GM12891 (cell line): Measurements from ENCODE around the gene CORO1C.

Source experiments
- DNase-seq: peaks from one replicate; pipeline ENCODE4 v3.0.0; 2011; ENCODE audit warnings: low spot score; ENCODE audit not compliant: insufficient read length
- FAIRE-seq: peaks from 2 replicates; lab custom pipeline; 2011; peaks lifted over from hg19 to GRCh38; lab: Jason Lieb, UNC
- PAX5 ChIP-seq: IDR thresholded peaks from 2 replicates; pipeline ENCODE4 v1.6.1; 2011; ENCODE audit warnings: low read length, moderate library complexity, mild to moderate bottlenecking; ENCODE audit not compliant: insufficient read depth, severe bottlenecking
- POLR2A ChIP-seq: IDR thresholded peaks from 2 replicates; pipeline ENCODE4 v1.6.1; 2011; ENCODE audit warnings: low read depth, low read length, control low read depth
- POLR2AphosphoS5 ChIP-seq: IDR thresholded peaks from 2 replicates; pipeline ENCODE4 v1.6.1; 2011; ENCODE audit warnings: low read depth, low read length, control low read depth
- POU2F2 ChIP-seq: IDR thresholded peaks from 2 replicates; pipeline ENCODE4 v1.6.1; 2011; ENCODE audit warnings: low read depth, mild to moderate bottlenecking, control low read depth, low read length, moderate library complexity
- SPI1 ChIP-seq: IDR thresholded peaks from 2 replicates; pipeline ENCODE4 v1.6.1; 2011; ENCODE audit warnings: low read depth, low read length, control low read depth
- TAF1 ChIP-seq: IDR thresholded peaks from 2 replicates; pipeline ENCODE4 v1.6.1; 2011; ENCODE audit warnings: low read depth, low read length, control low read depth

CORO1C gene

DNA sequence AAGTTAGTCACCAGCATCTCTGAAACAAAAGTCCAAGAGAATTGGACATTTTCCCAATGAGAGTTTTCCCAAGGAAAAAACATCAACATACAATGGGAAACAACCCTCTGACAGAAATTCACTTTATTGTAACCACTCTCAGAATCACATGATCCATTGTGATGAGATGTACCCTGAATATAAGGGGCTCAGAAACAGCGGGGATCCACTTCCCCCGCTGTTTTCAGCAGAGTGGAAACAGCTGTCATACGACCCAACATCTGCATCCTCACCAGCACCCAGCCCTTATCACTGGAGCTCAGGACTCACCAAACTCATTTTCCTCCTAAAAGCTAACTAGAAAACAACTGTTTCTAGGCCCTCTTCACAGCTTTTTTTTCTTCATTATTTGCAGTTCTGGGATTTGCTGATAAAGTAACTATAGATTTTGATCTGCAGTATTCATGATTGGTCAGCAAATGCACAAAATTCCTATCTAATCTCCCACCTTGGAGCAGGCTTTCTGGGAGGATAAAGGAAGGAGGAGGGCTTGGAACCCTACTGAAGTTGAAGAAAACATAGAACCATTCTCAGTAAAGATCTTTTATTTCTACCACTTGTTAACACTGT, 31.3 kb downstream of the CORO1C start:
- DNase-seq (no peak), FAIRE-seq (no peak)
- TF ChIP-seq TAF1: no peak

DNA sequence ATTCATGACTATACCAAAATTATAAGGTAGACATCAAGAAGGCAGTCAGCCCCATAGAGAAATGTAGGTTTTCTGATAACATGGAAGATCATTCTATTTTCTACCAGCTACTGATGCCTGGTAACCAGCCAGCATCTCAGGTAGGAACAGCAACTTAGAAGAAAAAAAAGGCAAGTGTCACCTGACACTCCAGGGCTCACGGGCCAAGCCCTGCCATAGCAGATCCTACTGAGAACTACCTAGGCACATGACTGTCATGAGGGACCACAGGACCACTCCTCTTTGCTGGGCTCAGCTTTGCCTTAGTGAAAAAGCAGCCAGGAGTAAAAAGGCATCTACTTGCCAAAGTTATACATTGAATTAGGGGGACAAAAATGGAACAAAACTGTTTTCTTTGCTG, 33.4 kb downstream of the CORO1C start:
- TF ChIP-seq TAF1: no peak
- TF ChIP-seq POLR2A: no peak
- TF ChIP-seq POLR2AphosphoS5: no peak
- TF ChIP-seq POU2F2: no peak
- no peak for DNase-seq
- FAIRE-seq: no peak

DNA sequence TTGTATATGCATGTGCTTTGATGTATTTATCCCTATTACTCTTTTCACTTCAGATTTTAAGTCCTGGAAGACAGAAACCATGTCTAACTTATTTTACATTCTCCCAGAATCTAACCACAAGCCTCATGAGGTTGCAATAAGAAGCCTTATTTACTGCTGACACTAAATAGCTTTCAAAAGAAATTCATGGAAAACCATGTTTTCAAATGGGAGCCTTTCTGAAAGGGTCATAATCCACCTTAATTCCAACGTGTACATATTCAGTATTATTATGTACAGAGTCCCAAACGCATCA, 34.4 kb downstream of the CORO1C start:
- FAIRE-seq: no peak
- TF ChIP-seq POLR2AphosphoS5: no peak
- TF ChIP-seq SPI1: no peak
- TF ChIP-seq TAF1: no peak
- no peak for TF ChIP-seq POU2F2
- TF ChIP-seq PAX5: no peak
- no peak for TF ChIP-seq POLR2A
- DNase-seq: no peak

DNA sequence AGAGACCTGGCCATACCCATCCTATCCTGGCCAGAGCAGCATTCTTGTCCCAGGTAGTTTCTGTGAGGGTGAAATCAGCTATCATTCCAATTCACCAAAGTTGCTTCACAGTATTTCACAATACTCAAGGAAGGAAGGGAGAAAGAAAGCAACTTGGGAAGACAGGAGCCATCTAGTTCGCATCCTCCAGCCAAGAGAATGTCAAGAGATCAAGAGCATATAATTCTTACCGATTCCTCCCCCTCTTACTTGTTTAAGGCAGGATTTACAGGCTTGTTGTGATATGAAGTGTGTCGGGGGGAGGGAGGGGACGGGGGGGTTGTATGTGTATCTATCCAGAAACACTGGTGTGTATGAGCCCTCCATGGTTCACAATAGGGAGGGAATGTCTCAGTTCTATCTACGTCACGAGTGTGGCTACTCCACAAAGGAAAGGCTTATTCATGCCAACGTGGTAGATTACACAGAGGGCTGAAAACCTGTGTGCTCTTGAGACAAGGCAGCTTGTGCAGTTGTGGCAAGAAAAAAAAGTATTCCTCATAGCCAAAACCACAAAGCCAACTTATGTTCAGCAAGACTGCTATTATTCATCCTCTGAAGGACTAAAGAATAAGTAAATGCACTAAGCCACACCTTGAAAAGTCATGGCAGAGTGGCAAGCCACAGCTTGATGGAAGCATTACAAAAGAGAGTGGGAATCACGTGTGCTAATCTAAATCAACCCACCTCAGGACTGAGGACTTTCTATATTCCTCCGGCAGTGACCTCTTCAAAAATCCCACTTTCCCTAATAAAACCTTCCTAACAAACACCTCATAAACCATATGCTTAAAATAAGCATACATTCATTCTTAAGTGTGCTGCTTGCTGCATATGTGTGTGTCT, 35.0 kb downstream of the CORO1C start:
- DNase-seq (no peak), FAIRE-seq (peak; percentile 45)
- TF ChIP-seq PAX5: no peak
- TF ChIP-seq POLR2AphosphoS5: no peak
- no peak for TF ChIP-seq SPI1
- no peak for TF ChIP-seq POU2F2
- TF ChIP-seq TAF1: no peak
- TF ChIP-seq POLR2A: no peak

DNA sequence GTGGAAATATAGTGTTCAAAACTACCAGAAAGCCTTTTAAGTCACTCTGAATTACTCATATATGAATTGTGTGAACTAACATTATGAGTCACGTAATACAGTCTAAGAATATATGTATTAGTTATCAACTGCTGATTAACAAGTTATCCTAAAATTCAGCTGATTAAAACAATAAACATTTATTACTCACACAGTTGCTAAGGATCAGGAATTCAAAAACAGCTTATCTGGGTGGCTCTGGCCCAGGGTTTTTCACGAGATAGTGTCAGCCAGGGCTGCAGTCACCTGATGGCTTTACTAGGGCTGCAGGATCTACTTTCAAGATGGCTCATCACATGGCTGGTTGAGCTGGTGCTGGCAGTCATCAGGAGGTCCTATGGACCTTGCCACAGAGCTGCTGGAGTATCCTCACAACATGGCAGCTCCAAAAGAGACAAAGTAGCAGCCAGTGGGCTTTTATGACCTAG, 36.5 kb downstream of the CORO1C start:
- no peak for TF ChIP-seq POLR2A
- TF ChIP-seq SPI1: no peak
- TF ChIP-seq POLR2AphosphoS5: no peak
- no peak for TF ChIP-seq TAF1
- no peak for TF ChIP-seq PAX5
- no peak for TF ChIP-seq POU2F2
- FAIRE-seq: peak; percentile 61
- DNase-seq: no peak

DNA sequence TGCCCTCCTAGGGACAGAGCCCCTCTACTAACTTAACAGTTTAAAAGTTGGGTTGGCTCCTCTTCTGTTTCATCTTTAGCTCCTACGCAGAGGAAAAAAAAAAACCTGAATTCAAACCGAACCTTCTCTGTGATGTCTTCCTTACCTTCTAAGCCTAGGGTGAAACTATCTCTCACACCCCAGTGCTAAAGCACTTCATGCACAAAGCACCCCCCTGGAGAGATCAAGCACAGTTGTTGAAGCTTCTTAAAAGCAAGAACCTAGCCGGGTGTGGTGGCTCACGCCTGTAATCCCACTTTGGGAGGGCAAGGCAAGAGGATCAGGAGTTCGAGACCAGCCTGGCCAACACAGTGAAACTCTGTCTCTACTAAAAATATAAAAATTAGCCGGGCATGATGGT, 37.6 kb downstream of the CORO1C start:
- DNase-seq: no peak
- FAIRE-seq: no peak
- TF ChIP-seq PAX5: no peak

DNA sequence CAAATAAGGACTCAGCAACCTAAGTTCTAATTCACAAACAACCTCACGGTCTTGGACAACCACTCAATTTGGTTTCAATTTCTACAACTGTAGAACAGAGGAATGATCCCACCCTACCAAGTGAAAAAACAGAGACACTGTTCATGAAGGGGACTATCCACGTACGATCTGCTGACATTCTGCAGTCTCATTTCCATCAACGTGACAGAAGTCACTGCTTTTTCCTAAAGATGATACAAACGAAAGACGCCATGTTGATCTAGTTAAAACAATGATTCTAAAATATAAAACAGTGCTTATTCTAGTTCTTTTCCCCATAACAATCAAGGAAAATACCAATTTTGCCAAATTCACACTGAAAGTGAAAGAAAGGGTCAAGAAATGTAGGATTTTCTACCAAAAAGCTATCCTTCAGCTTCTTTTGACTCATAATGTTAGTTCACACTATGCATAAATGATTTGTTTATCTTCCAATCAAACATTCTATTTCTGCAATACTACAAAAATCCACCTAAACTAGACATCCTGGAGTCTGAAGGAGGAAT, 38.1 kb downstream of the CORO1C start:
- TF ChIP-seq PAX5 (no peak), TAF1 (no peak), POLR2AphosphoS5 (no peak), SPI1 (no peak)
- FAIRE-seq: no peak

DNA sequence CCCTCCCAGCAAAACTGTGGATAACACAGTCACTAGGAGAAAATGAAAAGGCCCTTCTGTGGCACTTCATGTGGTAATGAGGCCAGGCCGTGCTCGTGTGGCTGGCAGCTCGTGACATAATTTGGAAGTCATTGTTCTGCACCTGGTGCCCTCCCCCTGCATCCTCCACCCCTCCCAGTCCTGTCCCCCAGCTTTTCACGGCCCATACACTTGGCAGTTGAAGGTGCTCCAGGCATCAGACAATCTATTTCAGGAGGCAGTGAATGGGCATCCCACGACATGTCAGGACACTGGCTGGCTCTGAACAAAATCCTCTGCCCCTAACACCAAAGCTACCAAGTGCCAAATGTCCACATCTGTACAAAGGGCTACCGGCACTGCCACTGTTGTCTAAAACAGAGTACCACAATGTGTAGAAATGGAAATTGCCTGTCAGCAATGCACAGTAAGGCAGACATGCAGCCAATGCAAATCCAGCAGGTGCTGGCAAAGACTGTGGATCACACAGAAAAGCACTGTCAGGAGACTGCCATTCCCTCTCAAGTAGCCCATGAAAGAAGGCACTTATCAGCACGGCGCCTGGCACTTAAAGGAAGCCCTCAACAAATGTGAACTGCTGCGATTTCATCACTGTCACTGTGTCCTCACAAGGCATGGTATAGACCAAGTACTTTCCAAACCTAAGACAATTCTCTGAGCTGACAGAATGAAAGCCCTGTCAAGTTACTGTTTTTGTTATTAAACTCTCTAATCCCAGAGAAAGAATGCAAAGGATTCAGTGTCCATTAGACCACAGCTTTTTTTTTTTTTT, 39.1 kb downstream of the CORO1C start:
- DNase-seq (no peak), FAIRE-seq (no peak)
- TF ChIP-seq POU2F2 (no peak), POLR2A (no peak), SPI1 (no peak)

More for the DNA sequence above, 38.1 kb downstream of the CORO1C start:
- DNase-seq: no peak

DNA sequence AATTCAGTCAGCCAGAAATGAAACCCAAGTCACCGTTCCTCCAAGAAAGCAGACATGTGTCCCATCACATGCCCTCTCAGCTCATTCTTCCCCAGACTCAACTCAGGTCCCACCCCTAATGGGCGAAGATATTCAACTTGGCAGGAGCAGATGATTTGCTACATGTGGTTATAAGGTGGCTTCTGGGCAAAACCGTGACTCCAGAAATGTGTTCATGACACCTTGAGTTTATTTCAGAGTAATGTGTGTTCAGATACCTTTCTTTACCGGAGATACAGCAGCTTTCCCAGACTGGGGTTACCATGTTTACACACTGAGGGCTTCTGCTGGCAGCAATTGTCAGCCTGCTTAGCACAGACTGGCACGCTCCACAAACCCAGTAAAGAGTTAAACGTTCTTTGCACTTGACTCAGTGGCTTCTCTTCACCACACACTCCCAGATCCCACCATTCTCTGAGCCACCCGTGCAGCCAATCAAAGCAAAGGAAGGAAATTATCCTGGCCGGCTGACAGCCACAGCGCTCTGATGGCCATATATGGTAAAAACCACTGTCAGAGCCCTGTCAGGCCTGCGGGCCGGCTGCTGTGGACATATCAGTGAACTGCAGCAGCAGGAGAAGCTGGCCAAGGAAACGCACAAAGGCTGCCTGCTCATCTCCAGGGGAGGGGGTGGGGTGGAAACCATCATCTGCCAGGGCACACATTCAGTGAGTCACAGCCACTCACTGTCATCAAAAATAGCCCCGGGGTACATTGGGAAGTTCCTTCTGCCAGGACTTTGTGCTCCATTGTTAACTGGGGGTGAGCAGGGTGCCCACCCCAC, 39.9 kb downstream of the CORO1C start:
- DNase-seq: peak; percentile 15
- FAIRE-seq: peak; percentile 84
- peak; percentile 82; the same call in 1 of the 2 replicates for TF ChIP-seq POLR2A
- peak; percentile 75; the same call in 1 of the 2 replicates for TF ChIP-seq TAF1
- no peak for TF ChIP-seq PAX5
- TF ChIP-seq POLR2AphosphoS5: peak; percentile 74; the same call in 1 of the 2 replicates
- TF ChIP-seq SPI1: no peak
- peak; percentile 35 for TF ChIP-seq POU2F2
